Liver (tissue), 3 donors: ENCODE results near the gene MADD.

ENCODE experiments used
- CTCF ChIP-seq: fragments of 150-350 bp; IDR thresholded peaks from 2 replicates; pipeline ENCODE4 v1.5.1; 2017; ENCODE audit warnings: improper control_type of control experiment, low read depth, low read length; ENCODE audit not compliant: missing input control
- FOXA2 ChIP-seq: IDR thresholded peaks from 2 replicates; pipeline ENCODE4 v1.6.1; 2016; ENCODE audit warnings: antibody characterized with exemption
- GABPA ChIP-seq, 2 donors: IDR thresholded peaks in 1 of 2; conservative IDR thresholded peaks in 1 of 2; 2 replicates each; pipeline ENCODE4 v1.6.1; 2016; ENCODE audit warnings: antibody characterized with exemption in 2 of 2, mild to moderate bottlenecking in 1 of 2, moderate library complexity in 1 of 2
- HNF4A ChIP-seq, 2 donors: conservative IDR thresholded peaks; 2 replicates each; pipeline ENCODE4 v1.6.1; 2016; ENCODE audit warnings: antibody characterized with exemption in 2 of 2, mild to moderate bottlenecking in 2 of 2
- JUND ChIP-seq, 2 donors: IDR thresholded peaks; 2 replicates each; pipeline ENCODE4 v1.6.1; 2016; ENCODE audit warnings: antibody characterized with exemption in 2 of 2
- RAD21 ChIP-seq, 2 donors: IDR thresholded peaks; 2 replicates each; pipeline ENCODE4 v1.6.1; 2016; ENCODE audit warnings: antibody characterized with exemption in 2 of 2, mild to moderate bottlenecking in 2 of 2
- REST ChIP-seq: IDR thresholded peaks from 2 replicates; pipeline ENCODE4 v1.6.1; 2016; ENCODE audit warnings: antibody characterized with exemption, mild to moderate bottlenecking
- RXRA ChIP-seq, 2 donors: IDR thresholded peaks; 2 replicates each; pipeline ENCODE4 v1.6.1; 2017 to 2018; ENCODE audit warnings: antibody characterized with exemption in 2 of 2, mild to moderate bottlenecking in 1 of 2
- TAF1 ChIP-seq: conservative IDR thresholded peaks from 2 replicates; pipeline ENCODE4 v1.6.1; 2016; ENCODE audit warnings: antibody characterized with exemption, mild to moderate bottlenecking
- ZBTB33 ChIP-seq: IDR thresholded peaks from 2 replicates; pipeline ENCODE4 v1.6.1; 2016; ENCODE audit warnings: antibody characterized with exemption
- TF ChIP-seq, protein P1 (sequence below): IDR thresholded peaks from 2 replicates; pipeline ENCODE4 v1.6.1; 2016; ENCODE audit warnings: antibody characterized with exemption
- TF ChIP-seq, protein P2 (sequence below): IDR thresholded peaks from 2 replicates; pipeline ENCODE4 v1.6.1; 2016; ENCODE audit warnings: antibody characterized with exemption
- donor health status: healthy.
- donor health status: healthy.

- TF ChIP-seq TAF1 = no peak
- TF ChIP-seq CTCF = no peak
- no peak for TF ChIP-seq JUND (IDR thresholded peaks at IDR 0.05)
- TF ChIP-seq HNF4A (conservative IDR thresholded peaks at IDR 0.05) = no peak
- no peak for TF ChIP-seq ZBTB33
- TF ChIP-seq, protein P1, sequence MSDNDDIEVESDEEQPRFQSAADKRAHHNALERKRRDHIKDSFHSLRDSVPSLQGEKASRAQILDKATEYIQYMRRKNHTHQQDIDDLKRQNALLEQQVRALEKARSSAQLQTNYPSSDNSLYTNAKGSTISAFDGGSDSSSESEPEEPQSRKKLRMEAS = no peak
- TF ChIP-seq RAD21 (IDR thresholded peaks at IDR 0.05) = no peak
- TF ChIP-seq GABPA (IDR thresholded peaks at IDR 0.05 in 1 of 2, conservative IDR thresholded peaks at IDR 0.05 in 1 of 2) = no peak
- no peak for TF ChIP-seq RXRA (IDR thresholded peaks at IDR 0.05)
- no peak for TF ChIP-seq FOXA2
- TF ChIP-seq REST = no peak
- TF ChIP-seq, protein P2, sequence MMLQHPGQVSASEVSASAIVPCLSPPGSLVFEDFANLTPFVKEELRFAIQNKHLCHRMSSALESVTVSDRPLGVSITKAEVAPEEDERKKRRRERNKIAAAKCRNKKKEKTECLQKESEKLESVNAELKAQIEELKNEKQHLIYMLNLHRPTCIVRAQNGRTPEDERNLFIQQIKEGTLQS = no peak
Observed at GRCh38 chr11:47345890-47346563, 76.1 kb downstream of the MADD start.
